Measurements from ENCODE around the gene ARID2.

DNA sequence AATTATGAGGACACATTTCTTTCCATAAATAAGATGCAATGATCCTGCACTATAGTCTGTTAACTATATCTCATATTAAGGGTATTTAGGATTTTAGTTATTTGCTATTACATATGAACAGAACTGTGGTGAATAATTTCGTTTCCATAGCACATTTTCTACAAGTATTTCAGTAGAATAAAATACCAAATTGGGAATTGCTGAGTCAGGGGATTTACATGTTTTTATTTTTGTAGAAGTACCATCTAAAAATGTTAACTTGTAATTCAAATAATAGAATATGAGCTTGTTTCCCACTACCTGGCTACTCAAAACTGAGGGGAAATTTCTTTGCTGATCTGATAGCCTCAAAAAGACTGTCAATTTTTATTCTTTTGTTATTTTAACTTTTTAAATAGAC lies 136.8 kb downstream of the ARID2 start:
- TF ChIP-seq POLR2AphosphoS5 (IDR thresholded peaks at IDR 0.05; ENCODE audit: low read depth, low read length) (no peak), TAF1 (IDR thresholded peaks at IDR 0.05; ENCODE audit: borderline replicate concordance, insufficient read depth, low read length) (no peak), FOXP2 (optimal IDR thresholded peaks at IDR 0.05; ENCODE audit: borderline replicate concordance, extremely low read depth, extremely low read length, insufficient read depth) (no peak), SIN3A (IDR thresholded peaks at IDR 0.05; ENCODE audit: borderline replicate concordance, insufficient read depth, low read length) (no peak)
- TF ChIP-seq, protein P1, sequence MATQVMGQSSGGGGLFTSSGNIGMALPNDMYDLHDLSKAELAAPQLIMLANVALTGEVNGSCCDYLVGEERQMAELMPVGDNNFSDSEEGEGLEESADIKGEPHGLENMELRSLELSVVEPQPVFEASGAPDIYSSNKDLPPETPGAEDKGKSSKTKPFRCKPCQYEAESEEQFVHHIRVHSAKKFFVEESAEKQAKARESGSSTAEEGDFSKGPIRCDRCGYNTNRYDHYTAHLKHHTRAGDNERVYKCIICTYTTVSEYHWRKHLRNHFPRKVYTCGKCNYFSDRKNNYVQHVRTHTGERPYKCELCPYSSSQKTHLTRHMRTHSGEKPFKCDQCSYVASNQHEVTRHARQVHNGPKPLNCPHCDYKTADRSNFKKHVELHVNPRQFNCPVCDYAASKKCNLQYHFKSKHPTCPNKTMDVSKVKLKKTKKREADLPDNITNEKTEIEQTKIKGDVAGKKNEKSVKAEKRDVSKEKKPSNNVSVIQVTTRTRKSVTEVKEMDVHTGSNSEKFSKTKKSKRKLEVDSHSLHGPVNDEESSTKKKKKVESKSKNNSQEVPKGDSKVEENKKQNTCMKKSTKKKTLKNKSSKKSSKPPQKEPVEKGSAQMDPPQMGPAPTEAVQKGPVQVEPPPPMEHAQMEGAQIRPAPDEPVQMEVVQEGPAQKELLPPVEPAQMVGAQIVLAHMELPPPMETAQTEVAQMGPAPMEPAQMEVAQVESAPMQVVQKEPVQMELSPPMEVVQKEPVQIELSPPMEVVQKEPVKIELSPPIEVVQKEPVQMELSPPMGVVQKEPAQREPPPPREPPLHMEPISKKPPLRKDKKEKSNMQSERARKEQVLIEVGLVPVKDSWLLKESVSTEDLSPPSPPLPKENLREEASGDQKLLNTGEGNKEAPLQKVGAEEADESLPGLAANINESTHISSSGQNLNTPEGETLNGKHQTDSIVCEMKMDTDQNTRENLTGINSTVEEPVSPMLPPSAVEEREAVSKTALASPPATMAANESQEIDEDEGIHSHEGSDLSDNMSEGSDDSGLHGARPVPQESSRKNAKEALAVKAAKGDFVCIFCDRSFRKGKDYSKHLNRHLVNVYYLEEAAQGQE (IDR thresholded peaks at IDR 0.05; ENCODE audit: insufficient read depth in 1 of 2, low read depth in 2 of 2, low read length in 2 of 2), result no peak

All from PFSK-1 (cell line).